Neuronal stem cell (in vitro differentiated cells): ENCODE measurements around the gene UBE3B.

Experiments
- DNase-seq: peaks from one replicate; pipeline ENCODE4 v3.0.0-alpha.2; 2013; ENCODE audit warnings: low spot score
- H2AFZ ChIP-seq: one replicate; pipeline ENCODE4 v1.6.1; 2013; ENCODE audit warnings: mild to moderate bottlenecking, low read length, inconsistent platforms
- H2AK5ac ChIP-seq: 2 replicates; pipeline ENCODE4 v1.6.1; 2013; ENCODE audit warnings: low read depth, mild to moderate bottlenecking, inconsistent platforms, low read length, moderate library complexity, mixed read lengths
- H2BK120ac ChIP-seq: 2 replicates; pipeline ENCODE4 v1.6.1; 2013; ENCODE audit warnings: low read depth, mild to moderate bottlenecking, inconsistent platforms, low read length, moderate library complexity, mixed read lengths
- H2BK12ac ChIP-seq: one replicate; pipeline ENCODE4 v1.6.1; 2013; ENCODE audit warnings: low read length, inconsistent platforms
- H2BK15ac ChIP-seq: 2 replicates; pipeline ENCODE4 v1.6.1; 2013; ENCODE audit warnings: mild to moderate bottlenecking, low read length, inconsistent platforms, mixed read lengths
- H2BK5ac ChIP-seq: one replicate; pipeline ENCODE4 v1.6.1; 2013; ENCODE audit warnings: inconsistent platforms, mild to moderate bottlenecking, low read length, moderate library complexity
- H3K14ac ChIP-seq: one replicate; pipeline ENCODE4 v1.6.1; 2013; ENCODE audit warnings: low read length, inconsistent platforms
- H3K18ac ChIP-seq: 2 replicates; pipeline ENCODE4 v1.6.1; 2013; ENCODE audit warnings: low read length, inconsistent platforms
- H3K23ac ChIP-seq: 2 replicates; pipeline ENCODE4 v1.6.1; 2013; ENCODE audit warnings: low read depth, mild to moderate bottlenecking, mixed read lengths, low read length, inconsistent platforms; ENCODE audit not compliant: poor library complexity
- H3K27ac ChIP-seq: replicated peaks from 3 replicates; pipeline ENCODE4 v1.5.1; 2013; ENCODE audit warnings: low read length, inconsistent platforms
- H3K27me3 ChIP-seq, 3 experiments: 2 replicates each; pipeline ENCODE4 v1.6.1; 2013; ENCODE audit warnings: low read length in 3 of 3, mild to moderate bottlenecking in 2 of 3, inconsistent platforms in 1 of 3, low read depth in 1 of 3, mixed read lengths in 1 of 3, moderate library complexity in 1 of 3; ENCODE audit not compliant: control insufficient read depth in 3 of 3, insufficient read depth in 3 of 3
- H3K36me3 ChIP-seq, 2 donors: replicated peaks in 1 of 2; 2 replicates each; pipeline ENCODE4 v1.6.1; 2013; ENCODE audit warnings: low read length in 2 of 2; ENCODE audit not compliant: control insufficient read depth in 2 of 2, insufficient read depth in 2 of 2
- H3K4ac ChIP-seq: 2 replicates; pipeline ENCODE4 v1.6.1; 2013; ENCODE audit warnings: inconsistent platforms, mild to moderate bottlenecking, low read length, moderate library complexity
- H3K4me1 ChIP-seq, 2 donors: 1 replicate in 1 of 2; 2 replicates in 1 of 2; pipeline ENCODE4 v1.6.1; 2013; ENCODE audit warnings: low read length in 2 of 2, low read depth in 1 of 2; ENCODE audit not compliant: control insufficient read depth in 2 of 2, insufficient read depth in 1 of 2
- H3K4me2 ChIP-seq: one replicate; pipeline ENCODE4 v1.6.1; 2013; ENCODE audit warnings: mild to moderate bottlenecking, low read length, inconsistent platforms; ENCODE audit not compliant: insufficient read depth, poor library complexity, severe bottlenecking
- H3K4me3 ChIP-seq, 2 donors: 2 replicates each; pipeline ENCODE4 v1.5.1; 2013; ENCODE audit warnings: low read length in 2 of 2, mild to moderate bottlenecking in 2 of 2, inconsistent platforms in 1 of 2, moderate library complexity in 1 of 2
- H3K79me1 ChIP-seq: one replicate; pipeline ENCODE4 v1.6.1; 2013; ENCODE audit warnings: low read depth, mild to moderate bottlenecking, inconsistent platforms, low read length, moderate library complexity
- H3K9ac ChIP-seq: one replicate; pipeline ENCODE4 v1.6.1; 2013; ENCODE audit warnings: mild to moderate bottlenecking, low read depth, low read length, inconsistent platforms; ENCODE audit not compliant: poor library complexity
- H3K9me3 ChIP-seq, 2 donors: replicated peaks in 1 of 2; 2 replicates each; pipeline versions ENCODE3 to v1.6.1; 2013; ENCODE audit warnings: low read length in 2 of 2, mild to moderate bottlenecking in 2 of 2, inconsistent platforms in 1 of 2, low read depth in 1 of 2, mixed read lengths in 1 of 2, moderate library complexity in 1 of 2; ENCODE audit not compliant: control insufficient read depth in 2 of 2, insufficient read depth in 1 of 2
- H4K8ac ChIP-seq: one replicate; pipeline ENCODE4 v1.6.1; 2013; ENCODE audit warnings: low read depth, mild to moderate bottlenecking, inconsistent platforms, low read length, moderate library complexity
- H4K91ac ChIP-seq: one replicate; pipeline ENCODE4 v1.6.1; 2013; ENCODE audit warnings: low read length, low read depth, mild to moderate bottlenecking, inconsistent platforms; ENCODE audit not compliant: poor library complexity
- WGBS, 2 donors: extraction: QIAGEN DNeasy Blood & Tissue Kit; methylation state at CpG; one replicate each; pipeline ENCODE4 v1.1.7; 2013; ENCODE audit warnings: missing lambda C conversion rate in 2 of 2, mixed read lengths in 1 of 2; ENCODE audit not compliant: insufficient read length in 2 of 2, insufficient replicate concordance in 1 of 2; ENCODE audit errors: extremely low coverage in 2 of 2; 5-methylcytosine and 5-hydroxymethylcytosine counted together

UBE3B gene

GRCh38 chr12:109482491-109482890 lies 5.1 kb downstream of the UBE3B start:
- DNase-seq = no peak
- no peak overlapping the region for H4K91ac ChIP-seq
- no CpG with 5 or more reads among the region's 2 CpGs for WGBS, 2 donors

GRCh38 chr12:109482894-109483293 lies 5.5 kb downstream of the UBE3B start:
- Histone ChIP-seq H3K9ac (no peak overlapping the region), H2BK12ac (no peak overlapping the region), H2BK120ac (no peak overlapping the region), H4K8ac (no peak overlapping the region), H3K4me3 (no peak overlapping the region), H2BK15ac (no peak overlapping the region), H3K4ac (no peak overlapping the region), H3K27ac (no peak overlapping the region), H3K9me3 (no peaks in the 10 kb centered on the region), H3K4me2 (no peak overlapping the region), H3K27me3 (no peaks in the 10 kb centered on the region), H2BK5ac (no peak overlapping the region), H3K79me1 (no peaks in the 10 kb centered on the region), H2AK5ac (no peak overlapping the region), H4K91ac (no peak overlapping the region), H3K14ac (no peak overlapping the region), H3K18ac (no peak overlapping the region), H2AFZ (no peak overlapping the region), H3K4me1 (no peaks in the 10 kb centered on the region), H3K23ac (no peak overlapping the region), H3K36me3 (peaks cover 25 to 55% of the 10 kb centered on the region in 2 donors)
- DNase-seq = no peak
- no CpG with 5 or more reads among the region's 2 CpGs for WGBS, 2 donors

More at GRCh38 chr12:109482491-109482890, 5.1 kb downstream of the UBE3B start:
- Histone ChIP-seq H3K36me3 (peaks cover 21 to 50% of the 10 kb centered on the region in 2 donors), H2AFZ (no peak overlapping the region), H3K4me1 (no peaks in the 10 kb centered on the region), H3K27me3 (no peaks in the 10 kb centered on the region), H3K18ac (no peak overlapping the region), H2BK5ac (no peak overlapping the region), H3K4me3 (no peak overlapping the region), H2AK5ac (no peak overlapping the region), H3K79me1 (no peaks in the 10 kb centered on the region), H3K14ac (no peak overlapping the region), H3K23ac (no peak overlapping the region), H2BK12ac (no peak overlapping the region), H3K4ac (no peak overlapping the region), H2BK15ac (no peak overlapping the region), H3K9me3 (no peaks in the 10 kb centered on the region), H2BK120ac (no peak overlapping the region), H3K4me2 (no peak overlapping the region), H4K8ac (no peak overlapping the region), H3K27ac (no peak overlapping the region), H3K9ac (no peak overlapping the region)

GRCh38 chr12:109483346-109483745 lies 5.9 kb downstream of the UBE3B start:
- Histone ChIP-seq H2BK5ac (no peak overlapping the region), H3K14ac (no peak overlapping the region), H3K9me3 (no peaks in the 10 kb centered on the region), H4K91ac (no peak overlapping the region), H3K79me1 (no peaks in the 10 kb centered on the region), H3K23ac (no peak overlapping the region), H3K18ac (no peak overlapping the region), H3K4me1 (no peaks in the 10 kb centered on the region), H2AFZ (no peak overlapping the region), H3K27ac (no peak overlapping the region), H3K36me3 (peaks cover 29 to 59% of the 10 kb centered on the region in 2 donors), H3K4ac (no peak overlapping the region), H3K4me2 (no peak overlapping the region), H4K8ac (no peak overlapping the region), H3K9ac (no peak overlapping the region), H2BK120ac (no peak overlapping the region), H2BK12ac (no peak overlapping the region), H2AK5ac (no peak overlapping the region), H3K4me3 (no peak overlapping the region), H2BK15ac (no peak overlapping the region), H3K27me3 (no peaks in the 10 kb centered on the region)
- WGBS, 2 donors = no CpG with 5 or more reads among the region's 11 CpGs
- DNase-seq = no peak

DNA sequence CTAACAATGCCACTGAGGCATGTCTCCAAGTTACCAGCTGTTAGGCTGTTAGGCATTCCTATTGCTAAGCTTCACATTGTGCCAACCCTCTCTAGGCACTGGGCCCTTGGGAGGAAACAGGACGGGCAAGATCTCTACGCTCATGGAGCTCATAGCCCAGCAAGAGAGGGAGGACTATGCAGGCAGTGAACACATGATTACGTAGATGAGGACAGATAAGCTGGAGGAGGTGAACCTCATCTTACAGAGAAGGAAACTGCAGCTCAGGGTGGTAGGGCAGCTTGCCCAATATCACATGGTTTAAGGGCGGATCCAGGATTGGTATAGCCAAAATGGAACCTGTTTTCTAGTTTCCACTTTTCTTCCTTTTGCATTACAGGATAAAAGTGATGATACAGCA lies 7.8 kb downstream of the UBE3B start:
- no peak overlapping the region for H3K18ac ChIP-seq
- H2BK5ac ChIP-seq = no peak overlapping the region
- H2BK15ac ChIP-seq = no peak overlapping the region
- H2BK12ac ChIP-seq = no peak overlapping the region
- H3K79me1 ChIP-seq = no peaks in the 10 kb centered on the region
- H3K23ac ChIP-seq = no peak overlapping the region
- DNase-seq = no peak
- no peak overlapping the region for H3K9ac ChIP-seq
- H4K91ac ChIP-seq = no peak overlapping the region
- no CpG with 5 or more reads among the region's 4 CpGs for WGBS, 2 donors
- H3K27me3 ChIP-seq = no peaks in the 10 kb centered on the region
- no peaks in the 10 kb centered on the region for H3K9me3 ChIP-seq
- no peak overlapping the region for H3K4me3 ChIP-seq
- H3K4ac ChIP-seq = no peak overlapping the region
- no peak overlapping the region for H2AFZ ChIP-seq
- H2BK120ac ChIP-seq = no peak overlapping the region
- no peak overlapping the region for H3K14ac ChIP-seq
- H3K27ac ChIP-seq = no peak overlapping the region
- no peaks in the 10 kb centered on the region for H3K4me1 ChIP-seq
- H3K4me2 ChIP-seq = no peak overlapping the region
- H2AK5ac ChIP-seq = no peak overlapping the region
- H3K36me3 ChIP-seq = peaks cover 38 to 76% of the 10 kb centered on the region in 2 donors
- H4K8ac ChIP-seq = no peak overlapping the region
